ENCODE measurements around the gene C5orf52.
"Not testable (repeated sequence)": the region's sequence is repeated elsewhere in the genome, so short reads cannot be mapped to it uniquely, and the experiment has no call there.

Gene C5orf52

DNA sequence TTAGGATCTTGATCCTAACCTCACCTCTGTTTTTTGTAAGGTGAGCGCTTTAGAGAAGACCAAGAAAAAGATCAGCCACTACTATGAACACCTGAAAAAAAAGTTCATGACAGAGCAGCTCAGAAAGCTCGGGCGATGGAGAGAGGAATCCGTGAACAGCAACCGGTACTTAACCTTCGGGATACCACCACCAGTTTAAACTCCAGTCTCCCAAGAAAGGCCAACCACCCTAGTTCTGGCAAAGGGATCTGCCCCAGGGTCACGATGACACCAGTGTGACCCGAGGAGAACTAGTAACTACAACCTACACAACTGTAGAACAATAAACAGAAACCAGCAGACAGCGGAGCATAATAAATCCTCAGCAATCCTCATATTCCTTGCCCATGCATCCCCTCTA is 8.5 kb downstream of the C5orf52 start:
- DNase-seq = no peak

- DNase-seq = no peak
Measured at GRCh38 chr5:157680239-157680638, 8.9 kb downstream of the C5orf52 start.

DNA sequence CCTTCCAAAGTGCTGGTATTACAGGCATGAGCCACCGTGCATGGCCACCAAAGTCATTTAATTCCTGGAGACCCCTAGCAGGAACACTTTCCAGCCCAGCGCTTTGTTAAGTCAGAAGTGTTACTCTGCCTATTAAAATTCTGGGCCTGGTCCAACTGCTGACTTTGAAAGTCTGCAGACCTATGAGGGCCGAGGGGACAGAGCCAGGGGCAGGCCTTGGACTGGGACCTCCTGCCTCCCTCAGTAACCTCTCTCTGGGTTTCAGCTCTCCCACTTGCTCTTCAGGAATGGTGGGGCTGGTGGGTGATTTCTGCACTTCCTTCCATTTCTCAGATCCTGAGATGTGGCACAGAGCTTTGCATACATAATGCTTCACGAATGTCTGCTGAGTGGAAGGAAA is 9.7 kb downstream of the C5orf52 start:
- DNase-seq = no peak

GRCh38 chr5:157682257-157682656 is 10.9 kb downstream of the C5orf52 start:
- DNase-seq = no peak

DNA sequence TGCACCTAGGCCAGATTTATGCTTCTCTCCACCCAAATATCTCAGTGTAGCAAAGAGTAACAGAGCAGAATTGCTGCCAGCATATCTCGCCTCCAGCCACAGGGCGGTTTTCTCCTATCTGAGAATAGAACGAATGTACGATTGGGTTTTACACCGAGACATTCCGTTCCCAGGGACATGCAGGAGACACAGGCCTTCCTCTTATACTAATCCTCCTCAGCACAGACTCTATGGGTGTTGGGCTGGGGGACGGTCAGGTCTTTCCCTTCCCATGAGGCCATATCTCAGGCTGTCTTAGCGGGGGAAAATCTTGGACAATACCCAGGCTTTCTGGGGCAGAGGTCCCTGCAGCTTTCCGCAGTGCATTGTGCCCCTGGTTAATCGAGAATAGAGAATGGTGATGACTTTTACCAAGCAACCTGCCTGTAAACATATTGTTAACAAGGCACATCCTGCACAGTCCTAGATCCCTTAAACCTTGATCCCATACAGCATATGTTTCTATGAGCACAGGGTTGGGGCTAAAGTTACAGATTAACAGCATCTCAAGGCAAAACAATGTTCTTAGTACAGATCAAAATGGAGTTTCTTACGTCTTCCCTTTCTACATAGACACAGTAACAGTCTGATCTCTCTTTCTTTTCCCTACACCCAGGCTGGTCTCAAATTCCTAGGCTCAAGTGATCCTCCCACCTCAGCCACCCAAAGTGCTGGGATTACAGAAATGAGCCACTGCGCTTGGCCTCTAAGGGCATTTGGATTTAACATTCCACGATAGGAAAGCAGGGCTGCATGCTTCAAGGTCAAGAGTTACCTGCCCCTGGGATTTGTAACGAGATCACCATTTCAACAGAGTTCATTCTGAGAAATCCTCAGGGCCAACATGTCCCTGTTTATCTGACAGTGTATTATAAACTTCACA is 15.2 kb downstream of the C5orf52 start:
- not testable (repeated sequence) for DNase-seq

DNA sequence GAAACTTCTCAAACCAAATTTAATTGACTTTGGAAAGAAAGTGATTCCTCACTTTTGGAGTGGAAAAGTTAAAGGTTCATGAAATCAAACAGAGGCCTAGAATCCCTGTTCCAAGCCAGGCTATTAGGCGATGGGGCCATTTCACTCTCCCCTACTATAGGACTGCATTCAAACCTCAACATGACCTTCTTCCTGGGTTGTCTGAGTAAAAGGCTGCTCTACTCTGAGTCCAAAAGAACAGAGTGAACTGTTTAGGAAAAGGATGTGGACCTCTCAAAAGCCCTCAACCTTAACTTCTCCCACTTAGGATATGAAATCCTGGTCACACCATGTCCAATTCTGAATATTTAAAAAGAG is 15.8 kb downstream of the C5orf52 start:
- no peak for DNase-seq

- peak; percentile 24 to 36 for DNase-seq
Measured at GRCh38 chr5:157689942-157690689, 18.8 kb downstream of the C5orf52 start.

- no peak for DNase-seq
Measured at GRCh38 chr5:157690690-157691433, 19.5 kb downstream of the C5orf52 start.

- DNase-seq = not testable (repeated sequence)
Measured at GRCh38 chr5:157693816-157694215, 22.5 kb downstream of the C5orf52 start.

DNA sequence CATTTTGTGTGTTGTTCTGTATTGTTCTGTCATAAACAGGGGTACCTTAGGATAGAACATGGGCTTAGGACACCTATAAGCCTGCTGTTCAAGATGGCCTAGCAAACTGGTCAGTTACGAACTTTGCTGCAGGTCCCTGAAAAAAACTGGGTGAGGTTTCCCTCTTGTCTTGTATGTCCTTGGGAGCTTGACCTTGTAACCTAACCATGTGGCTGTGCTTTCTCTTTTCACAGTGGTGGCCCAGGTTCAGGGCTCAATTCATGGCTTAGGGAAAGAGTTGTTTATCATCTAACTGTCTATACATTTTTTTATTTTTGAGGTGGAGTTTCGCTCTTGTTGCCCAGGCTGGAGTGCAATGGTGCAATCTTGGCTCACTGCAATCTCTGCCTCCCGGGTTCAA is 24.8 kb downstream of the C5orf52 start:
- not testable (repeated sequence) for DNase-seq

GRCh38 chr5:157698674-157699073 is 27.3 kb downstream of the C5orf52 start:
- not testable (repeated sequence) for DNase-seq

- no peak for DNase-seq
Measured at GRCh38 chr5:157703736-157704135, 32.4 kb downstream of the C5orf52 start.

DNA sequence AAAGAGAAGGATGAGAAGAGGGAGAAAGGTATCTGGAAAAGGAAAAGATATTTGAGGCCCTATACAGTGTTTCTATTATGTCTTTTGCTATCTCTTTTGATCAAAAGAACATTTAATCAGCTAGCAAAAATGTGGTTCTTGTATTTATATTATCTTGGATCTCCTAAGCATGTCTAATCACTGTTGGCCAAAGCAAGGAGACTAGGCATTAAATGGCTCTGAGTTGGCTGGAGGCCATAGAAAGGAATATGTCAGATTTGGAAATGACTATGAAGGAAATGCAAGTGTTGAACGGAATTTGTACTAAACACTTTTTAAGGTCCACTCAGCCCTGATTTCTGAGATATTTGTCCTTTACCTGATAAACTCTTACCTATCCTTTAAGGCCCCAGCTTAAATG is 37.5 kb downstream of the C5orf52 start:
- no peak for DNase-seq

- DNase-seq = no peak
Measured at GRCh38 chr5:157709346-157709745, 38.0 kb downstream of the C5orf52 start.

DNA sequence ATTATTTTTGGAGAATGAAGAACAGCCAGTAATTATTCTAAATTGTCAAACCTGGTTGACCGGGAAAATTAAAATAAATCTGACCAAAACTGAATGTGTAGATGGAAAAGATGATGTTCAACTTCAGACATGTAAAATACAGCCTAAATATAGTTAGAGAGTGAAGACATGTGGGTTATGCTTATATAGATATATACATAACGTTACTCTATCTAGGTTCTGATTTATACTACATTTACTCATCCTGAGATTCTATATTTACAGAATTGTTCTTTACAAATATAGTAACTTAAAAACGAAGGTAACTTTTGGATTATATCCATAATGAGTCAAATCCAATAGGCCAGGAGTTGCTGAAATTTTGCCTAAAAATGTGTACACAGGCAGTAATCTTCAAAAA is 39.1 kb downstream of the C5orf52 start:
- DNase-seq = no peak

DNA sequence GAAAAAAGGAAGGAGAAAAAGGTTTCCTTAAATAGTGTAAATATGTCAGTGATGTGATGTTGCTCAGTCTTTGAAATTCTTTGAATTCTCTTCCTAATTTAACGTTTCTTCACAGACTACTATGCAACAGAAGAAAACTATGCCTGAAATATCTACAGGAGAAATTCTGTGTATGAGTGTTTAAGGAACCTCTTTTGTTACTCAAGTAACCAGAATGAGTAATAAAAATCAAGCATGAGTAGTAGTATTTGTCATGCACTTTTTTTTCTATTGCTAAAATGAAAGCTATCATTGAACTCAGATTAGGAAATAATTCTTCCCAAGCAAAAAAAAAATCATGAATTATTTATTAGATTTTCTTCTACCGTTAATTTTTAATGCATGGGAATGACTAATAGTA is 39.5 kb downstream of the C5orf52 start:
- DNase-seq = no peak

- no peak for DNase-seq
Measured at GRCh38 chr5:157713830-157714595, 42.7 kb downstream of the C5orf52 start.

- DNase-seq = no peak
Measured at GRCh38 chr5:157714596-157714864, 43.2 kb downstream of the C5orf52 start.

DNA sequence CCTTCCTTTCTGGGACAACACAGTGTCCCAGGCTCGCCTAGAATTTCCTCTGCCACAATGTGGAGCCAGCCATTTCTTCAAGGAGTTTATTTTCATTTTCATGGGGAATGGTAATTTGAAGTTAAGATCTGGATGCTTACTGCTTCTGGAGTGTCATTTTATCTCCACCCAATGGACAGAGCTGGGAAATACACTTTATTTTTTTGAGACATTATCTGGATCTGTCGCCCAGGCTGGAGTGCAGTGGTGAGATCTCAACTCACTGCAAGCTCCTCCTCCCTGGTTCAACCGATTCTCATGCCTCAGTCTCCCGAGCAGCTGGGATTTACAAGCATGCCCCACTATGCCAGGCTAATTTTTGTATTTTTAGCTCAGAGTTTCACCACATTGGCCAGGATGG is 47.2 kb downstream of the C5orf52 start:
- peak; percentile 17 to 67 for DNase-seq

DNA sequence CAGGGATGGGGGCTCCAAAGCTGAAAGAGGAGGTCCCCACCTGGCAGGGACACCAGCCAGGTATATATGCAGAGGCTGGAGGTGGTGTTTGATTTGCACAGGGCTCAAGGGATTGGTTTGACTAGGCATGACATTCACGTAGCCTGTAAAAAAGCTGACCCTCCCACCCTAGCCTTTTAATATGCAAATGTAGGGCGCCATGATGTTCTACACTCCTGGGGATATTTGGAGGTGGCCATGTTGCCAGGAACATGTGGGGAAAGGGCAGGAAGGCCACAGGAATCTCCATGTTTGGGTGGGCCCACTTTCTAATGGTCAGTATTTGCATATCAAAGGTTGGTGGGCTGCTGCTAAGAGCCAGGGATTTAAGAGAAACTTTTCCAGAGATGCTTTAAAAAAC is 47.9 kb downstream of the C5orf52 start:
- DNase-seq = no peak

DNA sequence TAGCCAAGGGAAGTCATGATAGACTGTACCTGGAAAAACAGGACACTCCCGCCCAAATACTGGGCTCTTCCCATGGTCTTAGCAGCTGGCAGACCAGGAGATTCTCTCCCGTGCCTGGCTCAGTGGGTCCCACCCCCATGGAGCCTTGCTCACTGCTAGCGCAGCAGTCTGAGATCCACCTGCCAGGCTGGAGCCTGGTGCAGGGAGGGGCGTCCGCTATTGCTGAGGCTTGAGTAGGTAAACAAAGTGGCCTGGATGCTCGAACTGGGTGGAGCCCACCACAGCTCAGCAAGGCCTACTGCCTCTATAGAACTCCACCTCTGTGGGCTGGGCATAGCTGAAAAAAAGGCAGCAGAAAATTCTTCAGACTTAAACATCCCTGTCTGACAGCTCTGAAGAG is 49.8 kb downstream of the C5orf52 start:
- no peak for DNase-seq

DNA sequence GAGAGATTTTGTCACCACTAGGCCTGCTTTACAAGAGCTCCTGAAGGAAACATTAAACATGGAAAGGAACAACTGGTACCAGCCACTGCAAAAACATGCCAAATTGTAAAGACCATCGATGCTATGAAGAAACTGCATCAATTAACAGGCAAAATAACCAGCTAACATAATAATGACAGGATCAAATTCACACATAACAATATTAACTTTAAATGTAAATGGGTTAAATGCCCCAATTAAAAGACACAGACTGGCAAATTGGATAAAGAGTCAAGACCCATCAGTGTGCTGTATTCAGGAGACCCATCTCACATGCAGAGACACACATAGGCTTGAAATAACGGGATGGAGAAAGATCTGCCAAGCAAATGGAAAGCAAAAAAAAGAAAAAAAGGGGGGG is 51.6 kb downstream of the C5orf52 start:
- not testable (repeated sequence) for DNase-seq

DNA sequence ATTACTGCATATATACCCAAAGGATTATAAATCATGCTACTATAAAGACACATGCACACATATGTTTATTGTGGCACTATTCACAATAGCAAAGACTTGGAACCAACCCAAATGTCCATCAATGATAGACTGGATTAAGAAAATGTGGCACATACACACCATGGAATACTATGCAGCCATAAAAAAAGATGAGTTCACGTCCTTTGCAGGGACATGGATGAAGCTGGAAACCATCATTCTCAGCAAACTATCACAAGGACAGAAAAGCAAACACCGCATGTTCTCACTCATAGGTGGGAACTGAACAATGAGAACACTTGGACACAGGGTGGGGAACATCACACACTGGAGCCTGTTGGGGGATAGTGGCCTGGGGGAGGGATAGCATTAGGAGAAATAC is 55.3 kb downstream of the C5orf52 start:
- not testable (repeated sequence) for DNase-seq
